Epithelial cell of prostate (primary cell): Measurements from ENCODE around the gene SRPK2.

ENCODE experiments used
- DNase-seq: peaks from one replicate; pipeline ENCODE4 v3.0.0-alpha.2; 2011; ENCODE audit warnings: low read depth, low spot score
- H3K27ac ChIP-seq: fragments of 450-650 bp; 2 replicates; pipeline ENCODE4 v1.5.1; 2017; ENCODE audit warnings: mild to moderate bottlenecking

SRPK2 gene

DNA sequence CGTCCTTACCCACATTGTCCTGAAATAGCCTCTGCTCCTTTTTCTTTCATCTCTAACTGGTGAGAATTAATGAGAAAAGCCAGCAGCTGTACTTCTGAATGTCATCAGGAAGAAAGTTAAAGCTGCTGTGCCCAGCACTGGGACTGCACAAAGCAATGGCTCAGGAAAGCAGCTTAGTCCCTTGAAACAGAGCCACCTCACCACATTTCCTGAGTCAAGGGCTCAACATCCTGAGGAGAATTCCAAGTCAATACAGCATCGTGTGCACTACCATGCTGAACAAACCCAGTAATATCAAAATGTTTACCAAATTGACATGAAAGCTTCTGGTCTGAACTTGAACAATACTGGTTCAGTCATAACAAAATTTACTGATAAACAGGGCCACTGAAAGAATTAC, 234.6 kb downstream of the SRPK2 start:
- DNase-seq: no peak

DNA sequence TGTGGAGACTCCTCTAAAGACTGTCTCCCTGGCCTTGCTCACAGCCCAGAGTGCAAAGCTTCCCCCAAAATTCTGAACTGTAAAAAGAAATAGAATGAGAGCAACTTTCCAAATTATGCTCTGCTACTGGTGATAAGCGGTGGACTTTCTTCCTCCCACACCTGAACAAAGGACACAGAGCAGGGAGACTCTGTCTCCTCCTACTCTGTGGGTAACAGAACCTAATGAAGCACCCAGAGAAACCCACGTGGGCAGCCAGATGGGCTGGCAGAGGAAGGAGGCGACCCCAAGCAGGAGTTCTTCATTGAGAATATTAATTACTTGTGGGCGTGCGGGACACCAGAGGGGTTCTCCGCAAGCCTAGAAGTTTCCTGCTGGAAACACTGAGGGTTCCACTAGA, 235.2 kb downstream of the SRPK2 start:
- DNase-seq: no peak
- no peak overlapping the region for H3K27ac ChIP-seq

More for the DNA sequence above, 234.6 kb downstream of the SRPK2 start:
- H3K27ac ChIP-seq: no peak overlapping the region

DNA sequence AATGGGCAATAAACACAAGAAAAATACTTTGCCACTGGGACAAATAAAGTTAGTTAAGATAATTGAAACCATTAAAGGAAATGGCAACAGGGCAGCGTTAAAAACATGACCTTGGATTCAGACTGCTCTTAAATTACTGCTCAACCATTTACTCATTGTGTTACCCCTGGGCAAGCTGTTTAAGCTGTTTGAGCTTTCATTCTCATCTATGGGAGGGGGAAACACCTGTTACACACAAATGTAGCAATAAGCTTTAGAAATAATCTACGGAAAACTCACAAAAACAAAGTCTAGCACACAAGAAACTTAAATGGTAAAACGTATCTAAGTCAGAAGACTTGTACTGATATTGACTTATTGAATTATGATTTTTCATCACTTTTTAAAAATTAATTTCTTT, 237.6 kb downstream of the SRPK2 start:
- no peak overlapping the region for H3K27ac ChIP-seq
- DNase-seq: no peak

DNA sequence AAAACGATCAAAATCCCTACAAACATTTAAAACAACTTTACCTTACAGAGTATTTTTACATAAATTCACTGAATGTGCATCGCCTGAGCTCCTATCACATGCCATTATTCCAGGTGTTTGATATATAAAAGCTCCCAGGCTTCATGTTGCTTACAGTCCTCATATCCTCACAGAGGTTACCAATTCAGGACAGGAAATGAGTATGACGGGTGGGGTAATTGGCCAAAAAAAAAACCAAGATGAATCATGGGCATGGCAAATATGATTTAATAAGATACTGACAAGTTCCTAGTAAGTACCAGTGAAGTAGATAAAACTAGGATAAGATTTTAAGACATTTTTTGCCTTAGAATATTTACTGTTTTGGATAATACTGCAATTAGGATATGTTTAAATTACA, 238.9 kb downstream of the SRPK2 start:
- peak overlapping the region; percentile 73 for H3K27ac ChIP-seq
- peak; percentile 22 for DNase-seq

DNA sequence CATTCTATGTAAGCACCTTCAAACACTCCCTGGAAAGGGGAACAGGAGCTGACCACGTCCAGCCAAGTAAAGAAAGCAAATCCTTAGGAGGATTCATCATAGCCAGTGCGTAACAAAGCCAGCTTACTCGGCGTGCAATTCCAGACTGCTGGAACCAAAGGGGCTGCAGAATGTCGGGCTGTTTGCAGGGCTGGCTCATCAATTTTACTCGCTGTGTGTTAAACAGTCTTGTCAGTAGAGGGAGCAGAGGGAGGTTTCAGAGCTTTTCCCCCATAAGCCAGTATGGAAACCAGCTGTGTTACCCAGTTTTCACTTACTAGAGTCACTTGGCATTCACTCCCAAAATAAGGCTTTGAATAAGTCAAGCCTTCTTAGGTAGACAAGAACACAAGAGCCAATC, 247.7 kb downstream of the SRPK2 start:
- no peak for DNase-seq
- no peak overlapping the region for H3K27ac ChIP-seq

DNA sequence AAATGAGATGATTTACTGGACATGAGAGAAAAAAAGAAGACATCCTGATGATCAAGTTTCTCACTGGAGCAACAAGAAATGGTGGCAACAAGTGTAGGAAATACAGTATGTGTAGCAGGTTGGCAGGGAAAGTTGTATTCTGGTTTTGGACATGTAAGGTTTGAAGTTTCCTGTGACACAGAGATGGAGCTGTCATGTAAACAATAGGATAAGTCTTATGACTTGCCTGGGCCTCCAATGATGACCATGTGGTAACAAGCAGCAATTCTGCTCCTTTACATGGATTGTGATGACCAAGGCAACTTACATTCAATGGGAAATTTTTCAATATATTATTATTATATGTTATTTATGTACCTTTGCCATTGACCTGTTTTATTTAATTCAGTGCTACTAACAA, 249.3 kb downstream of the SRPK2 start:
- no peak overlapping the region for H3K27ac ChIP-seq
- DNase-seq: no peak

DNA sequence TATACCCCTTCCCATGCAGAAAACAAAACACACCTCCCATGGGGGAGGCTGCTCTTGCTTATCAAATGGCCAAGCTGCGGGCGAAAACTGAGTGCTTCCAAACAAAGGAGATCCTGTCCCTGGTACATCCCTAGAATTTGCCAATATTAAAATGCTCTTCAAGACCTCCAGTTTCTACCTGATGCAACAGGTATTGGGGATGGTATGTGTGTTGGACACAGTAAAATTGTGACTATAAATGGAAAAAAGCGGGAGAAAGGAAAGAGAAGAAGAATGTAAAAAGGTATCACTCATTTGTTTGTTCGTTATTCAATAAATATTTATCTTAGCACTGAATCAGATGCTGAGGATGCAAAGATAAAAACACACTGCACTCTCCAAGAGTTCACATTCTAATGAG, 250.8 kb downstream of the SRPK2 start:
- DNase-seq: no peak
- H3K27ac ChIP-seq: no peak overlapping the region

DNA sequence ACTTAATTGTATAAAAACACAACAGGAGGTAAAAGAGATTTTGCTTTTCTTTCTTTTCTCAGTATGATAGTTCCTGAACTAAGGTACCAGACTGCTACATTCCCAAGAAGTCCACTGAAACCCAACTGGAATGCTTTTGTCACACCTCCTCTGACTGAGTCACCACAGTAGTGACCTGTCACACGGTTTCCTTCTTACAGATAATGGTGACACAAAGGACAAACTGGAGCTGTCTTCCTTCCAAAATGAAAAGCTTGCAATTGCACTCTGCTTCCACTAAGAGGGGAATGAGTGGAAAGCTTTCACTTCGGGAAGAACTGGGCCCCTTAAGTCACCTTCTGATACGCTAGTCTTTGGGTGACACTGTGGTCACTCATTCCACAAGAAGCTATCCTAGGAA, 252.5 kb downstream of the SRPK2 start:
- no peak for DNase-seq
- no peak overlapping the region for H3K27ac ChIP-seq

DNA sequence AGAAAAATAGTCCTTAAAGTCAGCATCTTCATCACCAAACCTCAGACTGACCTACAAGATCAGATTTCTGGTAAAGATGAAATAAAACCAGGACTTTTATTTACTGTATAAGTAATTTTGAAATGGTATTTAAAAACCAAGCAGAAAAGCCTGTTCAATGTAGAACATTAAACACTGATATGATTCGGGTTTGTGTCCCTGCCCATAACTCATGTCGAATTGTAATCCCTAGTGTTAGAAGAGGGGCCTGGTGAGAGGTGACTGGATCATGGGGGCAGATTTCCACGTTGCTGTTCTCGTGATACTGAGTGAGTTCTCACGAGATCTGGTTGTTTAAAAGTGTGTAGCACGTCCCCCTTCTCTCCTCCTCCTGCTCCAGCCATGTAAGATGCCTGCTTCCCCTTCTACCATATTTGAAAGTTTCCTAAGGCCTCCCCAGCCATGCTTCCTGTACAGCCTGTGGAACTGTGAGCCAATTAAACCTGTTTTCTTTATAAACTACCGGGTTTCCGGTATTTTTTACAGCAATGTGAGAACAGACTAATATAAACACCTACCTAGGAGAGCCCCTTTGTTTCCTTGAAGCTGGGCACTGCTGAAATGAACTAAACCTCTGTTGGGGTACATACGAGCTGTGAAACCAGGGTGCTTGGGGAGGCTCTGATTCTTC, 254.6 kb downstream of the SRPK2 start:
- H3K27ac ChIP-seq: no peak overlapping the region
- DNase-seq: no peak

DNA sequence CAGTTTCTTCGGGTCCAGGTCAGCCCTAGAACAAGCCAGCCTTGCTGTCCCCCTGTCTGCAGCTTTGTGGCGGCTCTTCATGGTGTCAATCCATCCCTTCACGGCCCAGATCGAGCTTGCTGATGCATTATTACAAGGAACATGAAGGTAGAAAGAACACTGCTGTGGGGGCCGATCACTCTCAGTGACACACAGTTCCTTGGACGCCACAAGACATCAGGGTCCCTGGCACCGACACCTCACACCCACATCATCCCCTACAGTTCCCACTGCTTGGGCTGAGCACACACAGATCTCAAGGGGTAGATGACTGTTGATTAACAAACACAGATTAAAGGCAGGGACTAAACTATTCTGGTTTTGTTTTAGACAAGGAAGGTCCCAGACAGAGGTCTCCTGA, 255.4 kb downstream of the SRPK2 start:
- H3K27ac ChIP-seq: no peak overlapping the region
- no peak for DNase-seq

DNA sequence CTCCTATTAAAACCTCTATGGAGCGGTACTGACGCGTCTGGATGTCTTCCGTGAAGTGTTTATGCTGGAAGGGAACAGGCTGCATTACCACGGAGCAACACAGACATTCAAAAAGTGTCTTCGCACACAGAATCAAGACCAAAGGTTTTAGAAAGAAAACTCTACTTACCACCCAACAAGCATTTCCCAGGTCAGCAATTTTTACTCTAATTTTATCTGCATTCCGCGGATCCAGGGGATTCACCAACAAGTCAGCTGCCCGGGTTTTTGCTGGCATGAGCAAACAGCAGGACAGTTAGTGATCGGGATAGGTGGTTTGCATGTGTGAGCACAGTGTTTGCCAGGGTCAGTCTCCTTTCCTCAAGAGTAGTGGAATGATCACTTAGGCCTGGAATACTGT, 255.9 kb downstream of the SRPK2 start:
- no peak for DNase-seq
- H3K27ac ChIP-seq: no peak overlapping the region

DNA sequence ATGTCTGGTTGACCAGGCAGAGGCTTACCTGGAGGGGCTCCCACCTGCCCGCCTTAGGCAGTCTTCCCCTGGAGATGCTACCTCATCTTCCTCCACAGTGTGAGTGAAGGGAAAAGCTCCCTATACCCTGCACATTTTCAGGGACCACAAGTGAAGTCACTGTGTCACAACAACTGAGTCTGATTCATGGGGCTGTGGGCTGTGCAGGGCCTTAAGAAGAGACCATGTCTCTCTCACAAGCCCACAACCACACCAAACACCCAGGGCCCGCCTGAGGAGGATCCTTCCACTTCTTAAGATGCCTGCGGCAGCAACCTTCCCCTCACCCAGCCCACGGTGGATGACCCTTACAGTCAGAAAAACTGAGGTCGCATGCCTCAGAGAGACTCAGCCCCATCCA, 256.4 kb downstream of the SRPK2 start:
- DNase-seq: no peak
- no peak overlapping the region for H3K27ac ChIP-seq

DNA sequence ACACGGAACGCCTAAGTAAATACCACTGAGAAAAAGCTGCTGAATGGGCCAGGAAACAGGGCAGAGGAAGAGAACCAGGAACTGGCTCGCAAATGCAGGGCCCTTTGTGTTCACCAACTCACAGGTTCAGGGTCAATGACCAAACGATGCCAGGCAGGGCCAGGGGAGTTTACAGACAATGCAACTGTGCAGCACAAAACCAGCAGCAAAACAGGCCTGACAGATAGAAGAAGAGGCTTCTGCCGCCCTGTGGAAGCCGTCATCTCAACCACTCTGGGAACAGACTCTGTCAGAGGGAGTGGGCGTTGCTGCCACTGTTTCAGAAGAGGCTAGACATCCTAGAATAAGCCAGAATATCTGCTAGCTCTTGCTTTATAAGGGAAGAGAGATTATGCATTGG, 256.8 kb downstream of the SRPK2 start:
- no peak for DNase-seq
- H3K27ac ChIP-seq: no peak overlapping the region

DNA sequence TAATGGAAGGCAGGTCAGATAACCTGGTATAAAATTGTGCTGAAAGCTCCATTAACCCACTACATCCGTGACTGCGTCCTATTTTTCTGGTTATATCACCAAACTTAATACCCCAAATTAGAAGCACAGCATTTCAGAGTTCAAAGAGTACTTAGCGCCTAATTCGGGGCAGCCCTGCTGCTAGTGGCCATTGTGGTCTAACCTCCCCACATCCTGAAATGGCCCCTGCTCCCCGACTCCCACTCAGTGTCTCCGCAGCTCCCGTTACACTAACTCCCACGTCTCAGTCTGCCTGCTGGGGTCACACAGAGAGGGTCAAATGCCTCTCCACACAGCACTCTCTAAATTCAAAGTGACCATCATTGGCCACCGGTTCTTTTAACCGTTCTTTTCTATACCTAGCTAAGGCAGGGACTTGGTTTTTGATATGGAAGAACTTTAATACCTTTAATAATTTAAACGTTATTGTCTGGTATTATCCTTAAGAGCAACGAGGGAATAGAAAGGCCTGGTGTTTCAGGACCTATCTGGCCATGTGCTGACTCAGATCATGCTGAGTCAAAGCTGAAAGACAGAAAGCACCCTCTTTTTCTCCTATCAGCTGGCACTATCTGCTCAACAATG, 257.6 kb downstream of the SRPK2 start:
- no peak overlapping the region for H3K27ac ChIP-seq
- DNase-seq: no peak

DNA sequence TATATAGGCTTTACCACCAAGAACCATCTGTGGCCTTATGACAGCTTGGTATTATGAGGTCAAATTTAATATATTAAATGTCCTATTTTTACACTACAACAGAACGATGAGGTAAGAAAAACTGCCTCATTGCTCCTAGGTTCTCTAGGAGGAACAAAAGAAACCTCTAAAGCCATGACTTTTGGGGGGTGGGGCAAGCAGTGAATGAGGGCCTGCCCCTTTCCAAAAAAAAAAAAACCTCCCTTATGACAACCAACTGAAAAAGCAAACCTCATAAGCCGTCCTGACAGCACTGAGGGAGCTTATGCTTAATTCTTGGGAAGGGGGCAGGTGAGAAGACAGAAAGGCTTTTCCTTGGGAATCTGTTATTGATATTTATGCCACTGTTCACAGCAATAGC, 258.1 kb downstream of the SRPK2 start:
- DNase-seq: no peak
- H3K27ac ChIP-seq: no peak overlapping the region

DNA sequence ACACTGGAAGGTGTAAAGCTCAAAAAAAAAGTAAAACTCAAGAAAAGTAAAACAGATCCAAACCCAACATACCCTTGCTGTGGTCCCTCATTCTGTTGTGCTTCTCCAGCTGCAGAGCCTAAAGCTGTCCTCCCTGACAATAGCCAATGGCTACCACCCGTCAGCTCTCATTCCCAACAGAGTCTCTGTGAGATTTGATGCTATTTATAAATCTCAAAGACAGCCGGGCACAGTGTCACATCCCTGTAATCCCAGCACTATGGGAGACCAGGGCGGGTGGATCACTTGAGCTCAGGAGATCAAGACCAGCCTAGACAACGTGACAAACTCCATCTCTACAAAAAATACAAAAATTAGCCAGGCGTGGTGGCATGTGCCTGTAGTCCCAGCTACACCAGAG, 258.7 kb downstream of the SRPK2 start:
- H3K27ac ChIP-seq: no peak overlapping the region
- no peak for DNase-seq

DNA sequence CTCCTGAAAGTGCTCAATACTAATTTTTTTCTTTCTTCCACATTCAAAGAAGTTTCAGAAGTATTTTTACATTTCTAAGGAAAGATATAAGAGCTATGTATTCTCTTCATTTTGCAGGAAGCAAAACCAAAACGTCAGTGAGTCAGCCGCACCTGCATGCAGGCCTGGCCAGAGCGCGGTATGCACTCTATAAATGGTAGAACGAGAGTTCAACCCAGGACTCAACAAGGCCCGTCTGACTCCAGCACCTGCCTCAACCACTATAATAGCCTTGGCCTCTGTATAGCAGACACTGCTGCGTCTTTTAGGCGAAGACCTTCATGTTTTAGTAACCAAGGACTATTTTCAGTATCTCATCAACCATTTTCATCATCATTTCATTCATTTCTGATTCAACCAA, 261.5 kb downstream of the SRPK2 start:
- no peak overlapping the region for H3K27ac ChIP-seq
- no peak for DNase-seq

DNA sequence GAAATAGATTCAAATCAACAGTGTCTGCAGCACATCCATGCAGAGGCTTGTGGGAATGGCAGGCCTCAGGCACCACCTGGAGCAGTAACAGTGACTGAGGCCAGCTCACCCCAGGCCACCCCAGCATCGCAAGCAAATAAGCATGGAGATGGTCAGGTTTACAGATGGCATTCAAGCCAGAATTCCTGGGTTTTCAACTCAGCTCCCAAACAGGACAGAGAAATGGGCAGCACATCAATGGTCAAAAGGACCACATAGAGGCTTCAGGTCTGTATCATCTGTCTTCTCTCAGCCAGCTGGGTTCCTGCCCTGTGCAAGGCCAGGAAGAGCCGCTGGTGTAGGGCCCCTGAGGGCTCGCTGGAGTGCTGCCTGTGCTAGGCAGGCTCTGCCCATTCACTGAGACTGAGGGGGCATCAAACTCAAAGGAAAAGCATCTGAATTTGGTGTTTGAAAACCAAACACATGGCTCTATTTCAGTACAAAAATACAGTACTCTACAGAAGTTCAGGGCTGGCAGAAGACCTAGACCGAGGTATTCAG, 262.2 kb downstream of the SRPK2 start:
- no peak overlapping the region for H3K27ac ChIP-seq
- DNase-seq: no peak

DNA sequence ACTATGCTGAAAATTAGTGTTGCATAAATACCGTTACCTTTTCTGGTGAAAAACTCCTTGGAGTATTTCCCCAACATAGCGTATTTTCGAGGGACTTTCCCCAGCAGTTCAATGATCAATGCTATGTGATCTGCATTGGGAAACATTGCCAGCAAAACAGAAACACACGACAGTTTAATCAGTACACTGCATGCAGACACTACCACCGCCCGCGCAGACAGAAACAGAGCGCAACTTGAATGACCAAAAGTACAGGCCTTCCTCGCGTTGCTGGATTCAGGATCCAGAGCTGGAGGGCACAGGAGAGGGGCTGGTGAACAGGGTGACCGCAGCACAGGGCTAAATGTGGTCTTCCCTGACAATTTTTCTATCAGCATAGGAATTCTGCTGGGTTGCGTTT, 263.0 kb downstream of the SRPK2 start:
- DNase-seq: no peak
- H3K27ac ChIP-seq: no peak overlapping the region

DNA sequence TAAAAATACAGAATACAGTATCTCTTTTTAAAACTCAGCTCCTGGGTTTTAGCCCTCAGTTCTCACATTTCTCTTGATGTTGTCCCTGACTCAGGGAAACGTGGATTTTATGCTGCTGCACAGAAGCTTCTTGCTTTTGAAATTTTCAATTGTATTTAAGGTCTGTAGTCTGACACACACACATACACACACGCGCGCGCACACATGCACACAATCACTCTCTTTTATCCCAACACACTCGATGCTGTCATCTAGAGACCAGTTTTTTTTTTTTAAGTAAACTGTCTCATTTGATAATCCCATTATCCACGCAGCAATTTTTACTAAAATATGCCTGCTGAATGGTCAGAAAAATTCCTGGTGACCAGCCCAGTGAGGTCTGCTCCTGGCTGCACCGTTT, 266.1 kb downstream of the SRPK2 start:
- no peak for DNase-seq
- H3K27ac ChIP-seq: no peak overlapping the region

DNA sequence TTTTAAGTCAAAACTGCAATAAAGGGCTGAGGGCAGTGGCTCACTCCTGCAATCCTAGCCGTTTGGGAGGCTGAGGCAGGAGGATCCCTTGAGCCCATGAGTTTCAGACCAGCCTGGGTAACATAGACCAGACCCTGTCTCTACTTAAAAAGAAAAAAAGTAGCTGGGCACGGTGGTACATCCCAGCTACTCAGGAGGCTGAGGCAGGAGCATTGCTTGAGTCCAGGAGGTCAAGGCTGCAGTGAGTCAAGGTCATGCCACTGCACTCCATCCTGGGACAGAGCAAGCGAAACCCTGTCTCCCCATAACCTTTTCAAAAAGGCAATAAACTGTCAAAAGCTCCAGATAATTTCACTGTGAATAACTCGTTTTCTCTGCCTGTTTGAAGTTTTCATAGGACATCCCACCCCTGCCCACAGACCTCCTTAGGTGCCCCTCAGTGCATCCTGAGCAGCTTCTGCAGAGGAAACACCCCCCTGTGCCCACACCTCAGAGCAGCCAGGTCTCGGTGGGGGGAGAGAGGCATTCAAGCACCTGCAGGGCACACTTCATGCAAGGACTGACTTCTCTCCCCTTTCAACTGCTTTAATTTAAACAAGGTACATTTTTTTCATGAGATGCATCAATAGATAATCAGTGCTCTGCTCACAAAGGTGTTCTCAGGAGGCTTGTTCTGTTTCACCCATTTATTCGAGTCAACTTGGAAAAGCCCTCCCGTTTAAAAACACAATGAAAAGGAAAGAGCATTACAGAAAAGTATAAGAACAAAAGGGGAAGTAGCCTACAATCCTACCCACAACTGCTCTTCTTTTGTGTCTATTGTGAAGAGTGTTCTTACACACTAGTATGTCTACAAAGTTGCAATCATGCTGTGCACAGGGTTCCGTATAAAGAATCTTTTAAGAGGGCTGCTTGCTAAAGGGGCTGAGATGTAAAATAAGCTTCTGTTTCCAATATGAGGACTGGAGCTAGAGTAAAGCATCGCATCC, 269.8 kb downstream of the SRPK2 start:
- no peak overlapping the region for H3K27ac ChIP-seq
- no peak for DNase-seq
